GM13977 (cell line): ENCODE results near the gene RPL4.

ENCODE experiments used
- DNase-seq: peaks from one replicate; pipeline ENCODE4 v3.0.0; 2012; ENCODE audit warnings: low spot score
- in situ Hi-C: fragments of 300-500 bp; cut with MboI; formaldehyde crosslinking; loops from one replicate; pipeline ENCODE4 v1.12.0; 2022; ENCODE audit warnings: low sequenced_read_pairs, low pct_unique_long_range_greater_than_20kb, mixed read lengths, inconsistent platforms; ENCODE audit not compliant: unreplicated experiment
- TF ChIP-seq, protein P1 (sequence below): IDR thresholded peaks from 2 replicates; pipeline ENCODE4 v1.5.1; 2012; ENCODE audit warnings: mild to moderate bottlenecking, control low read depth; ENCODE audit not compliant: insufficient read depth; ENCODE audit errors: extremely low read depth, missing control alignments

The RPL4 gene

DNA sequence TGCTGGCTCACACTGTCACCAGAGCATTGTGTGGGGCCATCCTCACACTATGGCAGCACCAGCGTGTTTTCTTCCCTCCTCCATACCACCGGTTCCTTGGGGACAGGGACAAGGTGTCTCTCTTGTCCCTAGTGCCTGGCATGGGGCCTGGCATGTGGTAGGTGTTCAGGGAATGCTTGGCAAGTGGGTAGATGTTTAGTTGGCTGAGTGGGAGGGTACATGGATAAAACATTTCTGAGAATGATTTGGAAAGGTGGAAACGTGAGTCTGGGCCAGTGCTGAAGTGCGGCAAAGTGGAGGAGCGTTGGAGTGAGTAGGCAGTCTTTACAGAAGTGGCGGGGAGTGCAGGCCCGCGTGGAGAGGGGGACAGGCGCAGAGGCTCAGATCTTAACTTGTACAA is 22.1 kb downstream of the RPL4 start:
- no peak for DNase-seq
- in situ Hi-C loops = no loop called here

DNA sequence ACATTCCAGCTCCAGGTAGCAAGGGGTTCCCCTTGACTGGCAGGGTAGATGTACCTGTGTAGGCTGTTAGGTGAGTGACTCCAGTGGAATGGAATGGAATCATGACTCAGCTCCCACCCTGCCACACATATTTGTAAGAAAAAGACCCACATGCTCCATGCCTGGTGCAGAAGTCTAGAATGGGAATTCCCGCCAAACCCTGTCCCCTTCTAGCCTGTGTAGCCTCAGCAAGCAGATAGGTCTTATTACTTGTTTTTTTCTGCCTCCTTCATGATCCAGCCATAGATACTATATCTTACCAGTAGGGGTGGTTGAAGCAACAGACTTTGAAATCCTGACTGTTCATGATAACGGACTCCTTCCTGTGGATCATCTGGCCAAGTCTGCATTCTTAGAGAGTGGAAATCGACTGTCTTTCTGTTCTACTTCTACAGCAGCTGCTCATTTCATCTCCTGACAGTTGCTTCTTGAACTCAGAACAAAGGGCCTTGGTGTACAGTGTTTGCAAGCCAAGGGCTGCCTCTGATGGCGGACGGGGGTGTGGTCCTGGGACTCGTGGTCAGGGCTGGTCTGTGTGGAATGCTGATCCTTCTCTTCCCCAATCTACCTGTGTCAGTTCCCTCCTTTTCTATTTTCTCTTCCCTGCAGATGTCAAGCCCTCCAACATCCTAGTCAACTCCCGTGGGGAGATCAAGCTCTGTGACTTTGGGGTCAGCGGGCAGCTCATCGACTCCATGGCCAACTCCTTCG is 23.4 kb downstream of the RPL4 start:
- TF ChIP-seq, protein P1, sequence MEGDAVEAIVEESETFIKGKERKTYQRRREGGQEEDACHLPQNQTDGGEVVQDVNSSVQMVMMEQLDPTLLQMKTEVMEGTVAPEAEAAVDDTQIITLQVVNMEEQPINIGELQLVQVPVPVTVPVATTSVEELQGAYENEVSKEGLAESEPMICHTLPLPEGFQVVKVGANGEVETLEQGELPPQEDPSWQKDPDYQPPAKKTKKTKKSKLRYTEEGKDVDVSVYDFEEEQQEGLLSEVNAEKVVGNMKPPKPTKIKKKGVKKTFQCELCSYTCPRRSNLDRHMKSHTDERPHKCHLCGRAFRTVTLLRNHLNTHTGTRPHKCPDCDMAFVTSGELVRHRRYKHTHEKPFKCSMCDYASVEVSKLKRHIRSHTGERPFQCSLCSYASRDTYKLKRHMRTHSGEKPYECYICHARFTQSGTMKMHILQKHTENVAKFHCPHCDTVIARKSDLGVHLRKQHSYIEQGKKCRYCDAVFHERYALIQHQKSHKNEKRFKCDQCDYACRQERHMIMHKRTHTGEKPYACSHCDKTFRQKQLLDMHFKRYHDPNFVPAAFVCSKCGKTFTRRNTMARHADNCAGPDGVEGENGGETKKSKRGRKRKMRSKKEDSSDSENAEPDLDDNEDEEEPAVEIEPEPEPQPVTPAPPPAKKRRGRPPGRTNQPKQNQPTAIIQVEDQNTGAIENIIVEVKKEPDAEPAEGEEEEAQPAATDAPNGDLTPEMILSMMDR = no peak
- in situ Hi-C loops = no loop called here
- DNase-seq = no peak

More for the DNA sequence above, 22.1 kb downstream of the RPL4 start:
- TF ChIP-seq, protein P1 = no peak

DNA sequence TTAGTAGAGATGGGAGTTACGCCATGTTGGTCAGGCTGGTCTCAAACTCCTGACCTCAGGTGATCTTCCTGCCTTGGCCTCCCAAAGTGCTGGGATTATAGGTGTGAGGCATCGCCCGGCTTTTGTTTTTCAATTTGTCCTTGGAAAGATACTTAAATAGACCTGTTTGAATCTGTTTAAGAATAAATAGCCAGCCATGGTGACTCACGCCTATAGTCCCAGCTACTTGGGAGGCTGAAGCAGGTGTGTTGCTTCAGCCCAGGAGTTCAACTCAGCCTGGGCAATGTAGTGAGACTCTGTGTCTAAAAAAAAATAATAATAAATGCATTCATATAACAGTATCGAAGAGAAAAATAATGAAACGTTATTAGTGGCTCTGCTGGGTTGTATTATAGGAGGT is 24.4 kb downstream of the RPL4 start:
- TF ChIP-seq, protein P1 = no peak
- in situ Hi-C loops = no loop called here
- DNase-seq = no peak

DNA sequence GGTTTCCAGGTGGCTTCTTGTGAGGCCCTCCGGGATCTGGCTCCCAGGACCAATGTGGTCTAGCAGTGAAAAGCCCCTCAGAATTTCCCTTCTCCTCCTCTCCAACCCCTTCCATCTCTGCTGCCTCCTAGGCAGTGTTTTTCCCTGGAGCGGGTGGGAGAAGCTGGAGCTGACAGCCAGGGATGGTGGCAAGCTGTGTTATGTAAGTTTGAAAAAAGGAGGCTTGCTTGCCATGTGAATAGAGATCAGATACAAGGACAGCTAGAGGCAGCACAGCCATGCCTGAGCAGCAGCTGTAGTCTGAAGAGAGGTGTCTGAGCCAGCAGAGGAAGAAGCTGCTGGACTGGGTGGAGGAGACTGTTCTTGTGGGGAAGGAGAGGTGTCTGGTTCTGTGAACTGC is 27.6 kb downstream of the RPL4 start:
- DNase-seq = no peak
- TF ChIP-seq, protein P1 = no peak
- in situ Hi-C loops = no loop called here

- in situ Hi-C loops = no loop called here
- no peak for DNase-seq
- TF ChIP-seq, protein P1 = no peak
Observed at GRCh38 chr15:66476535-66476934, 28.1 kb downstream of the RPL4 start.

DNA sequence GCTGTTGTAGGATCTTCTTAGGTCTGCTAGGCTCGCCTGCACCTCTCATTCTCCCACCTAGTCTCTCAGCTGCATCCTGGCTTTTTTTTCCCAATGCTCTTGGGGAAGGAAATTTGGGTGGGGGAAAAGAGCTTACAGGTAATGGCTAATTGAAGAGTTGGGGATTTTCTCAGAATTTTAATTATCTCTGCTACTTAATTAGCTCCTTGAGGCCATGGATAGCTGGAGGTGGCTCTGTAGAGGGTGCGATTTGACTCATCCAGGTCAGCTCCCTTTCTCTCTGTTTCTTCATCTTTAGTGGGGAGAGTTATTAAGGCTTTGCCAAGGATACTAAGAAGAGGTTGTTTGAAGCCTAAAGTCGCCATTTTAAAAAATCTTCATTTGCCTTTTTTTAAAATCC is 29.7 kb downstream of the RPL4 start:
- DNase-seq = no peak
- in situ Hi-C loops = no loop called here
- TF ChIP-seq, protein P1 = no peak

- in situ Hi-C loops = no loop called here
- TF ChIP-seq, protein P1 = no peak
- no peak for DNase-seq
Observed at GRCh38 chr15:66474135-66474534, 30.5 kb downstream of the RPL4 start.
